Activated CD8-positive, alpha-beta memory T cell treated with anti-CD3 and anti-CD28 coated beads, Interleukin-2, amount 10 ng/mL, durations not matched to agents 7 days and 5 days (primary cell): ENCODE data around the gene GOLGA5. TPM values are rescaled to one million over a fixed set of nuclear protein-coding genes. Genes with fewer than 3 reads are reported as not detected.

Source experiments
- ATAC-seq: fragments of 150-1000 bp; cut with Tn5 transposase; one replicate; pipeline ENCODE4 v1.10.0; 2021; ENCODE audit warnings: moderate library complexity
- CTCF ChIA-PET: fragments of 350-600 bp; sonication (Branson Sonifier 250); formaldehyde crosslinking; loops from one replicate; lab custom pipeline; 2021; ENCODE audit warnings: antibody characterized with exemption; lab: Charles Lee
- DNase-seq: peaks from one replicate; pipeline ENCODE4 v3.0.0-alpha.2; 2020
- H3K27ac Mint-ChIP-seq: one replicate; pipeline ENCODE4 v1.8.0; 2021; ENCODE audit warnings: mild to moderate bottlenecking, mixed read lengths
- H3K27me3 Mint-ChIP-seq: one replicate; pipeline ENCODE4 v1.8.0; 2021; ENCODE audit warnings: mixed read lengths
- H3K36me3 Mint-ChIP-seq: one replicate; pipeline ENCODE4 v1.8.0; 2021; ENCODE audit warnings: mild to moderate bottlenecking, mixed read lengths
- H3K4me1 Mint-ChIP-seq: one replicate; pipeline ENCODE4 v1.8.0; 2021; ENCODE audit warnings: mixed read lengths
- H3K4me3 Mint-ChIP-seq: one replicate; pipeline ENCODE4 v1.8.0; 2021; ENCODE audit warnings: mild to moderate bottlenecking, moderate library complexity, mixed read lengths
- H3K9me3 Mint-ChIP-seq: one replicate; pipeline ENCODE4 v1.8.0; 2022; ENCODE audit warnings: low read depth, mixed read lengths
- total RNA-seq, 2 experiments: library from RNA; stranded (reverse); gene quantifications; one replicate each; pipeline ENCODE4 v1.2.3, GENCODE V29; 2021

The GOLGA5 gene
- total RNA-seq, 2 experiments from 2014 or later, result 18.5 to 19.7 TPM

GRCh38 chr14:92884410-92884809 is 90.3 kb downstream of the GOLGA5 start:
- Mint-ChIP-seq H3K27me3 (peaks cover 37% of the 10 kb centered on the region), H3K4me1 (no peaks in the 10 kb centered on the region), H3K9me3 (no peaks in the 10 kb centered on the region), H3K4me3 (no peak overlapping the region), H3K36me3 (no peaks in the 10 kb centered on the region), H3K27ac (no peak overlapping the region)
- ATAC-seq, result no peak
- no peak for DNase-seq
- CTCF ChIA-PET, result no interaction called here

GRCh38 chr14:92885279-92886061 is 91.4 kb downstream of the GOLGA5 start:
- DNase-seq, result no peak
- Mint-ChIP-seq H3K27me3 (peaks cover 32% of the 10 kb centered on the region), H3K36me3 (peaks cover 2% of the 10 kb centered on the region), H3K4me1 (no peaks in the 10 kb centered on the region), H3K27ac (no peak overlapping the region), H3K4me3 (no peak overlapping the region), H3K9me3 (no peaks in the 10 kb centered on the region)
- no peak for ATAC-seq
- CTCF ChIA-PET, result interaction anchor here (1.0 kb wide), 1 partner anchor 13 kb away, joined by 3 read pairs; no protein-coding TSS in a partner anchor

- H3K27me3 Mint-ChIP-seq, result peaks cover 26% of the 10 kb centered on the region
- no peak overlapping the region for H3K27ac Mint-ChIP-seq
- no peak overlapping the region for H3K4me3 Mint-ChIP-seq
- peaks cover 2% of the 10 kb centered on the region for H3K36me3 Mint-ChIP-seq
- ATAC-seq, result no peak
- CTCF ChIA-PET, result interaction anchor here (1.0 kb wide), 1 partner anchor 12 kb away, joined by 3 read pairs; no protein-coding TSS in a partner anchor
- DNase-seq, result no peak
- no peaks in the 10 kb centered on the region for H3K9me3 Mint-ChIP-seq
- no peaks in the 10 kb centered on the region for H3K4me1 Mint-ChIP-seq
Measured at GRCh38 chr14:92886337-92886736, 92.2 kb downstream of the GOLGA5 start.

DNA sequence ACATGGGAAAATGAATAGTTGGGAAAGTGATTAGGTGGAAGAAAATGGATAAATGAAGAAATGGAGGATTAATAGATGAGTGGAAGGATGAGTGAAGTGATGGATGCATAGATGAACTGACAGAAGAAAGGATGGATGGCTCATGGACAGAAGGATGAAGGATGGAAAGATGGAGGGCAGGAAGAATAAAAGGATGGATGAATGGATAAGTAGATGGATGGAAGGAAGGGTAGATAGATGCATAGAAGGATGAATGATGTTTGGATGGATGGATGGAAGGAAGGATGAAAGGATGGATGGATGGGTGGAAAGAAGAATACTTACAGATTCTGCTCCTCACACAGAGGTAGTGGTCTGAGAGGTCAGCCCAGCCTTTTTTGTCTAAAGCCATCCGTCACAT is 93.1 kb downstream of the GOLGA5 start:
- DNase-seq, result no peak
- CTCF ChIA-PET, result no interaction called here
- ATAC-seq, result no peak
- H3K4me3 Mint-ChIP-seq, result no peak overlapping the region
- peaks cover 23% of the 10 kb centered on the region for H3K27me3 Mint-ChIP-seq
- H3K9me3 Mint-ChIP-seq, result no peaks in the 10 kb centered on the region
- peaks cover 2% of the 10 kb centered on the region for H3K36me3 Mint-ChIP-seq
- H3K27ac Mint-ChIP-seq, result no peak overlapping the region
- H3K4me1 Mint-ChIP-seq, result no peaks in the 10 kb centered on the region

DNA sequence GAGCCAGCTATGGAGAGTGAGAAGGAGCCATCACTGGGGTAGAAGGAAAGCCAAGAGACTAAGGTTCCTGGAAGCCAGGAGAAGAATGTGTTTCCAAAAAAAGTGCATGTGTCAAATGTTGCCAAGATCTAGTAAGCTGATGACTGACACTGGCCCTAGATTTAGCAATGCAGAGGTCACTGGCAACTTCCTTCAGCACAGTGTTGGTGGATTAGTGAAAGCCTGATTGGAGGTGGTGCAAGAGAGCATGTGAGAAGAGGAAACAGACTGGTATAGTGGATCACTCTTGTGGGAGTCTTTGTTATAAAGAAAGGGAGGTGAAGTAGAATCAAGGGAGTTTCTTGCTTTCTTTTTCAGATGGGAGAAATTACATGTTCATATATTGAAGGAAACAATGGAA is 94.8 kb downstream of the GOLGA5 start:
- H3K4me1 Mint-ChIP-seq, result no peaks in the 10 kb centered on the region
- peaks cover 23% of the 10 kb centered on the region for H3K27me3 Mint-ChIP-seq
- CTCF ChIA-PET, result no interaction called here

More for the DNA sequence above, 94.8 kb downstream of the GOLGA5 start:
- no peak for DNase-seq
- H3K36me3 Mint-ChIP-seq, result peaks cover 2% of the 10 kb centered on the region
- peaks cover 4% of the 10 kb centered on the region for H3K9me3 Mint-ChIP-seq
- ATAC-seq, result no peak
- no peak overlapping the region for H3K4me3 Mint-ChIP-seq
- no peak overlapping the region for H3K27ac Mint-ChIP-seq

Other genes with a start within 250 kb of the GOLGA5 start
- gene LGMN, start 45.7 kb upstream of the GOLGA5 start, total RNA-seq, result 1 to 10 TPM in 1 of 2 experiments, under 1 TPM in 1; 0.63 to 1.2 TPM
- gene CHGA, start 128.8 kb downstream of the GOLGA5 start, total RNA-seq, result not detected